Measurements from ENCODE around the gene TOP1.
A peak's percentile ranks its signal among the peaks of the same experiment; 100 is the strongest.

Gene TOP1

GRCh38 chr20:41170386-41171105 lies 141.9 kb downstream of the TOP1 start:
- no peak for DNase-seq

- no peak for DNase-seq
Observed at GRCh38 chr20:41171736-41172295, 143.2 kb downstream of the TOP1 start.

- no peak for DNase-seq
Observed at GRCh38 chr20:41172296-41173140, 143.9 kb downstream of the TOP1 start.

GRCh38 chr20:41173161-41173721 lies 144.6 kb downstream of the TOP1 start:
- peak; percentile 36 to 53 (median 48) for DNase-seq

GRCh38 chr20:41173791-41174341 lies 145.2 kb downstream of the TOP1 start:
- no peak for DNase-seq

Data from T-helper 2 cell (primary cell).